Skeletal muscle cell (primary cell): ENCODE measurements around the gene SALL3.
"Not testable (repeated sequence)": the region's sequence is repeated elsewhere in the genome, so short reads cannot be mapped to it uniquely, and the experiment has no call there.

Experiments used
- DNase-seq: peaks from one replicate; pipeline ENCODE4 v3.0.0-alpha.2; 2010; ENCODE audit warnings: low read depth
- H3K4me3 ChIP-seq: 2 replicates; pipeline ENCODE4 v1.5.1; 2011; ENCODE audit warnings: low read depth, mild to moderate bottlenecking, control low read depth, low read length, moderate library complexity

The SALL3 gene

GRCh38 chr18:78962098-78962497, 17.5 kb upstream of the SALL3 start:
- H3K4me3 ChIP-seq, result no peak overlapping the region
- DNase-seq, result no peak

GRCh38 chr18:78964727-78965126, 14.9 kb upstream of the SALL3 start:
- H3K4me3 ChIP-seq, DNase-seq: not testable (repeated sequence)

GRCh38 chr18:78965260-78965659, 14.4 kb upstream of the SALL3 start:
- no peak for DNase-seq
- no peak overlapping the region for H3K4me3 ChIP-seq

- no peak overlapping the region for H3K4me3 ChIP-seq
- no peak for DNase-seq
Observed at GRCh38 chr18:78965917-78966792, 13.5 kb upstream of the SALL3 start.

- no peak overlapping the region for H3K4me3 ChIP-seq
- DNase-seq, result no peak
Observed at GRCh38 chr18:78966793-78967106, 12.9 kb upstream of the SALL3 start.

- no peak overlapping the region for H3K4me3 ChIP-seq
- DNase-seq, result no peak
Observed at GRCh38 chr18:78967692-78968091, 11.9 kb upstream of the SALL3 start.

GRCh38 chr18:78969574-78970315, 9.9 kb upstream of the SALL3 start:
- no peak overlapping the region for H3K4me3 ChIP-seq
- no peak for DNase-seq

GRCh38 chr18:78970774-78971333, 8.8 kb upstream of the SALL3 start:
- H3K4me3 ChIP-seq, result no peak overlapping the region
- DNase-seq, result no peak

GRCh38 chr18:78971511-78972245, 7.9 kb upstream of the SALL3 start:
- no peak for DNase-seq
- no peak overlapping the region for H3K4me3 ChIP-seq

GRCh38 chr18:78972385-78972918, 7.2 kb upstream of the SALL3 start:
- no peak overlapping the region for H3K4me3 ChIP-seq
- DNase-seq, result no peak

GRCh38 chr18:78972930-78973331, 6.7 kb upstream of the SALL3 start:
- H3K4me3 ChIP-seq, result no peak overlapping the region
- DNase-seq, result no peak

- no peak overlapping the region for H3K4me3 ChIP-seq
- no peak for DNase-seq
Observed at GRCh38 chr18:78973357-78974083, 6.1 kb upstream of the SALL3 start.

- no peak for DNase-seq
- H3K4me3 ChIP-seq, result no peak overlapping the region
Observed at GRCh38 chr18:78974115-78974761, 5.4 kb upstream of the SALL3 start.

GRCh38 chr18:78975292-78975691, 4.3 kb upstream of the SALL3 start:
- H3K4me3 ChIP-seq, result no peak overlapping the region
- no peak for DNase-seq

GRCh38 chr18:78975699-78976335, 3.8 kb upstream of the SALL3 start:
- DNase-seq, result no peak

GRCh38 chr18:78976765-78977636, 2.6 kb upstream of the SALL3 start:
- DNase-seq, result no peak
- no peak overlapping the region for H3K4me3 ChIP-seq

More at GRCh38 chr18:78975699-78976335, 3.8 kb upstream of the SALL3 start:
- no peak overlapping the region for H3K4me3 ChIP-seq

- H3K4me3 ChIP-seq, result no peak overlapping the region
- no peak for DNase-seq
Observed at GRCh38 chr18:78977637-78978348, 1.8 kb upstream of the SALL3 start.
